GM12878 (cell line): Measurements from ENCODE around the gene BMAL1. TPM values are rescaled to one million over a fixed set of nuclear protein-coding genes. Genes with fewer than 3 reads are reported as not detected.

Experiments
- ATAC-seq: fragments of 200-7000 bp; cut with Tn5 transposase; 3 replicates; pipeline ENCODE4 v1.9.1; 2020; ENCODE audit warnings: mild to moderate bottlenecking, moderate library complexity
- BruUV-seq: library from RNA; stranded (reverse); fragments of 400-500 nt; replicated peaks from 2 replicates; lab custom pipeline; 2021; lab: Mats Ljungman, UMichigan
- CTCF ChIA-PET: fragments of 300-600 bp; sonication (Branson Sonifier 250); formaldehyde crosslinking; extraction: SDS; loops from one replicate; lab custom pipeline; 2021; ENCODE audit warnings: inconsistent platforms; lab: Yijun Ruan, JAX
- POLR2A ChIA-PET: fragments of 350-600 bp; formaldehyde crosslinking; extraction: SDS; loops from one replicate; lab custom pipeline; 2021; ENCODE audit warnings: inconsistent platforms; lab: Charles Lee
- RAD21 ChIA-PET: fragments of 300-600 bp; sonication (Branson Sonifier 250); formaldehyde crosslinking; loops from one replicate; lab custom pipeline; 2023; ENCODE audit warnings: antibody characterized with exemption; ENCODE audit not compliant: unreplicated experiment; lab: Charles Lee
- SMC1A ChIA-PET: fragments of 300-600 bp; sonication (Branson Sonifier 250); formaldehyde crosslinking; loops from one replicate; lab custom pipeline; 2023; ENCODE audit not compliant: unreplicated experiment, uncharacterized antibody; lab: Charles Lee
- DNase-seq: peaks from one replicate; pipeline ENCODE4 v3.0.0-alpha.2; 2011; ENCODE audit warnings: low read depth, low spot score
- FAIRE-seq: peaks from 3 replicates; lab custom pipeline; 2011; peaks lifted over from hg19 to GRCh38; lab: Jason Lieb, UNC
- H2AFZ ChIP-seq: 2 replicates; pipeline ENCODE4 v1.6.0; 2011; ENCODE audit warnings: low read depth, low read length, control low read depth; ENCODE audit not compliant: control insufficient read depth
- H3K27ac ChIP-seq: 2 replicates; pipeline ENCODE4 v1.5.1; 2011; ENCODE audit warnings: control low read depth; ENCODE audit not compliant: control insufficient read depth, insufficient read depth
- H3K27me3 ChIP-seq, 2 experiments: replicated peaks in 1 of 2; 2 replicates each; pipeline versions ENCODE4 v1.6.0 to v1.6.1; 2011; ENCODE audit warnings: low read length in 1 of 2; ENCODE audit not compliant: control insufficient read depth in 2 of 2, insufficient read depth in 2 of 2
- H3K36me3 ChIP-seq, 2 experiments: 2 replicates each; pipeline ENCODE4 v1.5.1; 2011; ENCODE audit warnings: low read length in 1 of 2; ENCODE audit not compliant: control insufficient read depth in 2 of 2, insufficient read depth in 2 of 2
- H3K4me1 ChIP-seq: 2 replicates; pipeline ENCODE4 v1.6.1; 2011; ENCODE audit warnings: mild to moderate bottlenecking, low read length, moderate library complexity, mixed read lengths; ENCODE audit not compliant: control insufficient read depth, insufficient read depth
- H3K4me2 ChIP-seq: 2 replicates; pipeline ENCODE4 v1.6.0; 2011; ENCODE audit warnings: control low read depth; ENCODE audit not compliant: control insufficient read depth, insufficient read depth
- H3K4me3 ChIP-seq: fragments of 200-600 bp; sonication (generic); 2 replicates; pipeline ENCODE4 v1.5.1; 2016
- H3K79me2 ChIP-seq: 2 replicates; pipeline ENCODE4 v1.6.0; 2011; ENCODE audit warnings: low read length; ENCODE audit not compliant: control insufficient read depth, insufficient read depth
- H3K9ac ChIP-seq: 2 replicates; pipeline ENCODE4 v1.8.0; 2011; ENCODE audit warnings: low read length, control low read depth, mixed read lengths; ENCODE audit not compliant: control insufficient read depth, insufficient read depth
- H3K9me3 ChIP-seq: replicated peaks from 3 replicates; pipeline ENCODE4 v1.5.1; 2011; ENCODE audit warnings: mild to moderate bottlenecking, low read length; ENCODE audit not compliant: control insufficient read depth, insufficient read depth
- H4K20me1 ChIP-seq: 2 replicates; pipeline ENCODE4 v1.6.0; 2011; ENCODE audit not compliant: control insufficient read depth, insufficient read depth
- BRCA1 ChIP-seq: IDR thresholded peaks from 2 replicates; pipeline ENCODE4 v1.6.1; 2011; ENCODE audit warnings: low read depth, low read length, improper control_type of control experiment
- CEBPB ChIP-seq, 2 experiments: fragments of 150-350 bp in 1 of 2; IDR thresholded peaks; 2 replicates each; pipeline ENCODE4 v1.6.1; 2012 to 2014; ENCODE audit warnings: low read depth in 2 of 2, low read length in 2 of 2, borderline replicate concordance in 1 of 2, inconsistent platforms in 1 of 2
- CEBPZ ChIP-seq: fragments of 150-350 bp; IDR thresholded peaks from 2 replicates; pipeline ENCODE4 v1.6.1; 2016; ENCODE audit warnings: low read depth, low read length
- FOS ChIP-seq: IDR thresholded peaks from 3 replicates; pipeline ENCODE4 v1.6.1; 2011; ENCODE audit warnings: borderline replicate concordance; ENCODE audit not compliant: insufficient read length; ENCODE audit errors: extremely low read depth
- HCFC1 ChIP-seq: fragments of 150-350 bp; IDR thresholded peaks from 2 replicates; pipeline ENCODE4 v1.6.1; 2014; ENCODE audit warnings: low read length
- IKZF1 ChIP-seq: fragments of 450-650 bp; conservative IDR thresholded peaks from 2 replicates; pipeline ENCODE4 v1.6.1; 2017; ENCODE audit warnings: antibody characterized with exemption, mild to moderate bottlenecking
- KDM1A ChIP-seq: fragments of 200-600 bp; sonication (generic); IDR thresholded peaks from 2 replicates; pipeline ENCODE4 v1.6.1; 2016; ENCODE audit warnings: borderline replicate concordance
- MAX ChIP-seq: IDR thresholded peaks from 2 replicates; pipeline ENCODE4 v1.6.1; 2012; ENCODE audit warnings: low read depth, low read length, improper control_type of control experiment
- RAD21 ChIP-seq: IDR thresholded peaks from 2 replicates; pipeline ENCODE4 v1.6.1; 2011; ENCODE audit warnings: mild to moderate bottlenecking, low read depth, low read length, moderate library complexity; ENCODE audit not compliant: insufficient read depth
- SREBF2 ChIP-seq: IDR thresholded peaks from 2 replicates; pipeline ENCODE4 v1.6.1; 2012; ENCODE audit warnings: mild to moderate bottlenecking, low read length
- STAT3 ChIP-seq: IDR thresholded peaks from 2 replicates; pipeline ENCODE4 v1.6.1; 2011; ENCODE audit warnings: low read depth, low read length, improper control_type of control experiment
- SUPT20H ChIP-seq: IDR thresholded peaks from 2 replicates; pipeline ENCODE4 v1.6.1; 2011; ENCODE audit warnings: low read depth, mild to moderate bottlenecking, low read length, moderate library complexity, borderline replicate concordance; ENCODE audit not compliant: control insufficient read depth
- TARDBP ChIP-seq: IDR thresholded peaks from 2 replicates; pipeline ENCODE4 v1.6.1; 2016; ENCODE audit warnings: borderline replicate concordance
- TCF12 ChIP-seq: IDR thresholded peaks from 2 replicates; pipeline ENCODE4 v1.6.1; 2011; ENCODE audit warnings: low read depth, mild to moderate bottlenecking, low read length
- WGBS: methylation state at CpG from one replicate; pipeline ENCODE4 v1.1.6; 2016; ENCODE audit warnings: low lambda C conversion rate; ENCODE audit not compliant: insufficient replicate concordance, insufficient coverage; ENCODE audit errors: missing lambda C conversion rate; 5-methylcytosine and 5-hydroxymethylcytosine counted together
- in situ Hi-C: fragments of 300-500 bp; cut with MboI; formaldehyde crosslinking; loops from 9 replicates; pipeline ENCODE4 v1.14.3; 2018; ENCODE audit warnings: mixed read lengths
- intact Hi-C: fragments of 100-400 bp; cut with micrococcal nuclease; formaldehyde crosslinking; loops from one replicate; pipeline ENCODE4 v1.14.2; 2022; ENCODE audit not compliant: unreplicated experiment
- polyA plus RNA-seq, 11 experiments: library from polyadenylated mRNA; depleted of rRNA in 4 of 11; unstranded in 6 of 11; stranded (reverse) in 5 of 11; fragments of >200 nt; fragmentation: Nextera tagmentation in 4 of 11; fragmentation: Illumina TruSeq in 1 of 11; extraction: Ambion mirVana in 4 of 11; extraction: Trizol in 1 of 11; gene quantifications; 1 replicate in 1 of 11; 2 replicates in 10 of 11; pipeline versions ENCODE4 v1.2.1 to v1.2.3, GENCODE V29; 2011 to 2016; ENCODE audit warnings: inconsistent platforms in 2 of 11, missing spikeins in 2 of 11, low read depth in 1 of 11
- total RNA-seq, 4 experiments: library from RNA; depleted of rRNA in 3 of 4; stranded (reverse); fragments of >200 nt in 3 of 4; fragmentation: Illumina TruSeq in 1 of 4; extraction: Trizol in 1 of 4; gene quantifications; 2 replicates each; pipeline versions ENCODE4 v1.2.1 to v1.2.3, GENCODE V29; 2013 to 2021
- TF ChIP-seq, protein P1 (sequence below): fragments of 450-650 bp; IDR thresholded peaks from 2 replicates; pipeline ENCODE4 v1.6.1; 2017; ENCODE audit warnings: mild to moderate bottlenecking
- TF ChIP-seq, protein P2 (sequence below): fragments of 450-650 bp; IDR thresholded peaks from 2 replicates; pipeline ENCODE4 v1.6.1; 2017; ENCODE audit warnings: mild to moderate bottlenecking, low read depth, inconsistent platforms; ENCODE audit not compliant: poor library complexity, severe bottlenecking

Gene BMAL1
- total and polyA plus RNA-seq, 10 of the 15 experiments (the other 5 are each of a cell fraction or from before 2014, with no cell fraction given) = 3.5 to 40.6 (median 13.6) TPM

DNA sequence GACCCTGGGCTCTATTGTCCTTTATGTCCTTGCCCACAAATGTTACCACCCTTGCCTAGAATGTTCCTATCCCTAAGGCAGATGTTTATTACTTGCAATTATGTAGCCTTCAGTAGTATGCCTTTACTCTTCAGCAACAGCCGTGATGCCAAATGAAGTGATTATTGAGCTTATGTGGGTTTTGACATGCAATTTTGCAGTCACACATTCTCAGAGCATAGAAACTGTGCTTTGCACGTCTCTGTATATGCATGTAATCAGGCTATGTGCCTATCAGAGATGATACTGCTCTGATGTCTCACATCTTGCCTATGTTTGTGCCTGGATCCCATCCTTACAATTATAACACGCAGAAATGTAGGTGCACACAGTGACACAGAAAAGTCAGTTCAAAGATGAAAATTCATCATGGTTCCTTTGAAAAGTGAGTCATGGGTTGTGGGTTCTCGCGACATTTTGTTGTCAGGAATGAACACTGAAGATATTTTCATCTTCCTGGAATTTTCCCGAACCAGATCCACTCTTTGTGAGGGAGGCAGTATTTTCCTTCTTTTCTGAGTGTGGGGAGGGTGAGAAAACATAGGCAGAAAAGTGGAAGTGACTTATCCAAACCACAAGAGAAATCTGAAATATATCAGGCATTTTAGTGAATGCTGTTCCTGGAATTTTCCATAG, 81.1 kb downstream of the BMAL1 start:
- in situ Hi-C loops = no loop called here
- POLR2A ChIA-PET = no interaction called here
- FAIRE-seq = no peak
- TF ChIP-seq FOS (no peak), KDM1A (no peak), HCFC1 (no peak), SUPT20H (no peak), CEBPZ (no peak), RAD21 (no peak), CEBPB (IDR thresholded peaks at IDR 0.05; ENCODE audit: borderline replicate concordance in 1 of 2, low read depth in 2 of 2, low read length in 2 of 2) (no peak), STAT3 (no peak), TCF12 (no peak), IKZF1 (no peak), BRCA1 (no peak), MAX (no peak), TARDBP (no peak), SREBF2 (no peak)
- TF ChIP-seq, protein P1, sequence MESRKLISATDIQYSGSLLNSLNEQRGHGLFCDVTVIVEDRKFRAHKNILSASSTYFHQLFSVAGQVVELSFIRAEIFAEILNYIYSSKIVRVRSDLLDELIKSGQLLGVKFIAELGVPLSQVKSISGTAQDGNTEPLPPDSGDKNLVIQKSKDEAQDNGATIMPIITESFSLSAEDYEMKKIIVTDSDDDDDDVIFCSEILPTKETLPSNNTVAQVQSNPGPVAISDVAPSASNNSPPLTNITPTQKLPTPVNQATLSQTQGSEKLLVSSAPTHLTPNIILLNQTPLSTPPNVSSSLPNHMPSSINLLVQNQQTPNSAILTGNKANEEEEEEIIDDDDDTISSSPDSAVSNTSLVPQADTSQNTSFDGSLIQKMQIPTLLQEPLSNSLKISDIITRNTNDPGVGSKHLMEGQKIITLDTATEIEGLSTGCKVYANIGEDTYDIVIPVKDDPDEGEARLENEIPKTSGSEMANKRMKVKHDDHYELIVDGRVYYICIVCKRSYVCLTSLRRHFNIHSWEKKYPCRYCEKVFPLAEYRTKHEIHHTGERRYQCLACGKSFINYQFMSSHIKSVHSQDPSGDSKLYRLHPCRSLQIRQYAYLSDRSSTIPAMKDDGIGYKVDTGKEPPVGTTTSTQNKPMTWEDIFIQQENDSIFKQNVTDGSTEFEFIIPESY = no peak
- TF ChIP-seq, protein P2, sequence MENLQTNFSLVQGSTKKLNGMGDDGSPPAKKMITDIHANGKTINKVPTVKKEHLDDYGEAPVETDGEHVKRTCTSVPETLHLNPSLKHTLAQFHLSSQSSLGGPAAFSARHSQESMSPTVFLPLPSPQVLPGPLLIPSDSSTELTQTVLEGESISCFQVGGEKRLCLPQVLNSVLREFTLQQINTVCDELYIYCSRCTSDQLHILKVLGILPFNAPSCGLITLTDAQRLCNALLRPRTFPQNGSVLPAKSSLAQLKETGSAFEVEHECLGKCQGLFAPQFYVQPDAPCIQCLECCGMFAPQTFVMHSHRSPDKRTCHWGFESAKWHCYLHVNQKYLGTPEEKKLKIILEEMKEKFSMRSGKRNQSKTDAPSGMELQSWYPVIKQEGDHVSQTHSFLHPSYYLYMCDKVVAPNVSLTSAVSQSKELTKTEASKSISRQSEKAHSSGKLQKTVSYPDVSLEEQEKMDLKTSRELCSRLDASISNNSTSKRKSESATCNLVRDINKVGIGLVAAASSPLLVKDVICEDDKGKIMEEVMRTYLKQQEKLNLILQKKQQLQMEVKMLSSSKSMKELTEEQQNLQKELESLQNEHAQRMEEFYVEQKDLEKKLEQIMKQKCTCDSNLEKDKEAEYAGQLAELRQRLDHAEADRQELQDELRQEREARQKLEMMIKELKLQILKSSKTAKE = no peak

More for the DNA sequence above, 81.1 kb downstream of the BMAL1 start:
- CTCF ChIA-PET = interaction anchor here (0.7 to 1.2 kb wide), 2 partner anchors 22 to 24 kb away, joined by 3 read pairs; no protein-coding TSS in a partner anchor
- Histone ChIP-seq H3K4me2 (no peak overlapping the region), H3K36me3 (peaks cover 20% of the 10 kb centered on the region in 2 experiments), H3K4me3 (no peak overlapping the region), H2AFZ (no peak overlapping the region), H4K20me1 (no peaks in the 10 kb centered on the region), H3K9me3 (no peaks in the 10 kb centered on the region), H3K27me3 (no peaks in the 10 kb centered on the region), H3K4me1 (no peaks in the 10 kb centered on the region), H3K9ac (no peak overlapping the region), H3K79me2 (no peaks in the 10 kb centered on the region), H3K27ac (no peak overlapping the region)
- DNase-seq = no peak
- intact Hi-C loops = no loop called here
- no TSS peak for BruUV-seq
- SMC1A ChIA-PET = no interaction called here
- no peak for ATAC-seq
- 98% methylated on average over 6 of the region's 6 CpGs for WGBS
- RAD21 ChIA-PET = no interaction called here
